ENCODE data around the gene XPNPEP1. TPM values are rescaled to one million over a fixed set of nuclear protein-coding genes. Genes with fewer than 3 reads are reported as not detected.

XPNPEP1 gene
- total and polyA plus RNA-seq, 8 donors, result 21.7 to 180 (median 63.8) TPM

- WGBS, 5 donors, result 3 to 10% (median 9%) methylated on average over 13 of the region's 13 CpGs
- intact Hi-C loops (cut with DNase I; ENCODE audit: low total_unique reads), result no loop called here
- no peaks in the 10 kb centered on the region for H3K36me3 ChIP-seq
- H3K4me1 ChIP-seq, result peaks cover 0 to 13% (median 11%) of the 10 kb centered on the region in 4 donors
- H3K9me3 ChIP-seq, result no peaks in the 10 kb centered on the region
- H3K27me3 ChIP-seq, result no peaks in the 10 kb centered on the region
- no peak overlapping the region for H3K4me3 ChIP-seq
- TF ChIP-seq POLR2AphosphoS5 (IDR thresholded peaks at IDR 0.05) (peak in 1 of 3 donors; percentile 22), EP300 (IDR thresholded peaks at IDR 0.05) (no peak)
- TF ChIP-seq, protein P1, sequence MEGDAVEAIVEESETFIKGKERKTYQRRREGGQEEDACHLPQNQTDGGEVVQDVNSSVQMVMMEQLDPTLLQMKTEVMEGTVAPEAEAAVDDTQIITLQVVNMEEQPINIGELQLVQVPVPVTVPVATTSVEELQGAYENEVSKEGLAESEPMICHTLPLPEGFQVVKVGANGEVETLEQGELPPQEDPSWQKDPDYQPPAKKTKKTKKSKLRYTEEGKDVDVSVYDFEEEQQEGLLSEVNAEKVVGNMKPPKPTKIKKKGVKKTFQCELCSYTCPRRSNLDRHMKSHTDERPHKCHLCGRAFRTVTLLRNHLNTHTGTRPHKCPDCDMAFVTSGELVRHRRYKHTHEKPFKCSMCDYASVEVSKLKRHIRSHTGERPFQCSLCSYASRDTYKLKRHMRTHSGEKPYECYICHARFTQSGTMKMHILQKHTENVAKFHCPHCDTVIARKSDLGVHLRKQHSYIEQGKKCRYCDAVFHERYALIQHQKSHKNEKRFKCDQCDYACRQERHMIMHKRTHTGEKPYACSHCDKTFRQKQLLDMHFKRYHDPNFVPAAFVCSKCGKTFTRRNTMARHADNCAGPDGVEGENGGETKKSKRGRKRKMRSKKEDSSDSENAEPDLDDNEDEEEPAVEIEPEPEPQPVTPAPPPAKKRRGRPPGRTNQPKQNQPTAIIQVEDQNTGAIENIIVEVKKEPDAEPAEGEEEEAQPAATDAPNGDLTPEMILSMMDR (IDR thresholded peaks at IDR 0.05), result peak in 5 of 7 experiments; percentile 56 to 79 (median 74)
- no peak overlapping the region for H3K27ac ChIP-seq
- peak; percentile 79 to 91 for DNase-seq
Measured at GRCh38 chr10:109852475-109853037, 70.8 kb downstream of the XPNPEP1 start.

GRCh38 chr10:109851616-109852474 is 71.5 kb downstream of the XPNPEP1 start:
- H3K4me3 ChIP-seq, result no peak overlapping the region
- no peak for DNase-seq
- no peaks in the 10 kb centered on the region for H3K9me3 ChIP-seq
- 46 to 60% (median 51%) methylated on average over 10 of the region's 10 CpGs for WGBS, 5 donors
- H3K4me1 ChIP-seq, result peaks cover 0 to 13% (median 11%) of the 10 kb centered on the region in 4 donors
- H3K36me3 ChIP-seq, result no peaks in the 10 kb centered on the region
- TF ChIP-seq EP300 (IDR thresholded peaks at IDR 0.05) (no peak), POLR2A (IDR thresholded peaks at IDR 0.05) (no peak), POLR2AphosphoS5 (IDR thresholded peaks at IDR 0.05) (no peak)
- TF ChIP-seq, protein P1 (IDR thresholded peaks at IDR 0.05), result no peak
- no peaks in the 10 kb centered on the region for H3K27me3 ChIP-seq
- intact Hi-C loops (cut with DNase I; ENCODE audit: low total_unique reads), result no loop called here
- no peak overlapping the region for H3K27ac ChIP-seq

DNA sequence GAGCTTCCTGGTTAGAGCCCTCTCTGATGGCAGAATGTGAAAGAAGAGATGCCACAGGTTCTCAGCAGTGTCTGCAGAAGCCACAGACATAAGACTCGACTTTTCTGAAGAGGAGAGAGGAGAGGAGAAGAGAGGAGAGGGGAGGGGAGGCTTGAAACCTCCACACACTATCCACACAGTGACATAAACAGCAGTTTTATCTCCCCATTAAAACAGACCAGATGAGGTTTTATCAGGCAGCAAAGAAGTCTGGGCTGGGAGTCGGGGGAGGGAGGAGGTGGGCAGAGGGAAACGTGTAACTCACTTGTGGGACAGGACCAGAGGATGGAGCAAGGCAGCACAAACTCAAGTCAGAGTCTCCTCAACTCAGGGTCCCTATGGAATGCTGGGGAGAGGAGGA is 76.5 kb downstream of the XPNPEP1 start:
- H3K36me3 ChIP-seq, result no peaks in the 10 kb centered on the region
- peaks cover 0 to 3% (median 2%) of the 10 kb centered on the region in 4 donors for H3K4me1 ChIP-seq
- no peak overlapping the region for H3K27ac ChIP-seq
- WGBS, 5 donors, result 18 to 42% (median 33%) methylated on average over 3 of the region's 3 CpGs
- intact Hi-C loops (cut with DNase I; ENCODE audit: low total_unique reads), result no loop called here
- no peak for DNase-seq
- no peak for TF ChIP-seq EP300 (IDR thresholded peaks at IDR 0.05)
- TF ChIP-seq POLR2A (IDR thresholded peaks at IDR 0.05), result no peak
- no peak for TF ChIP-seq POLR2AphosphoS5 (IDR thresholded peaks at IDR 0.05)
- TF ChIP-seq, protein P1 (IDR thresholded peaks at IDR 0.05), result no peak
- H3K9me3 ChIP-seq, result no peaks in the 10 kb centered on the region
- H3K4me3 ChIP-seq, result no peak overlapping the region
- H3K27me3 ChIP-seq, result peaks cover 0 to 6% (median 0%) of the 10 kb centered on the region in 3 donors

GRCh38 chr10:109845308-109845707 is 78.0 kb downstream of the XPNPEP1 start:
- peaks cover 0 to 6% (median 0%) of the 10 kb centered on the region in 3 donors for H3K27me3 ChIP-seq
- no peak overlapping the region for H3K27ac ChIP-seq
- no peaks in the 10 kb centered on the region for H3K4me1 ChIP-seq
- intact Hi-C loops (cut with DNase I; ENCODE audit: low total_unique reads), result no loop called here
- H3K9me3 ChIP-seq, result no peaks in the 10 kb centered on the region
- H3K4me3 ChIP-seq, result no peak overlapping the region
- TF ChIP-seq EP300 (IDR thresholded peaks at IDR 0.05), result no peak
- TF ChIP-seq POLR2AphosphoS5 (IDR thresholded peaks at IDR 0.05), result no peak
- no peak for TF ChIP-seq POLR2A (IDR thresholded peaks at IDR 0.05)
- TF ChIP-seq, protein P1 (IDR thresholded peaks at IDR 0.05), result no peak
- no peak for DNase-seq
- H3K36me3 ChIP-seq, result no peaks in the 10 kb centered on the region
- 81 to 92% (median 89%) methylated on average over 5 of the region's 5 CpGs for WGBS, 5 donors
